Lower leg skin (tissue), 4 donors: ENCODE measurements around the gene NANOS3. TPM values are rescaled to one million over a fixed set of nuclear protein-coding genes. Genes with fewer than 3 reads are reported as not detected.
A peak's percentile ranks its signal among the peaks of the same experiment; 100 is the strongest.

Source experiments
- DNase-seq, 2 donors: peaks; one replicate each; pipeline ENCODE4 v3.0.0-alpha.2; 2019; ENCODE audit warnings: low spot score in 2 of 2
- H3K4me3 ChIP-seq: fragments of 200-600 bp; sonication (generic); 2 replicates; pipeline ENCODE4 v1.5.1; 2017; ENCODE audit warnings: mild to moderate bottlenecking, low read depth; ENCODE audit not compliant: poor library complexity, severe bottlenecking
- POLR2A ChIP-seq, 2 donors: fragments of 450-650 bp; IDR thresholded peaks; one replicate each; pipeline ENCODE4 v1.6.1; 2016 to 2017; ENCODE audit warnings: antibody characterized with exemption in 2 of 2, mild to moderate bottlenecking in 1 of 2, moderate library complexity in 1 of 2
- WGBS, 2 donors: methylation state at CpG; one replicate each; pipeline ENCODE4 v1.1.5; 2018; 5-methylcytosine and 5-hydroxymethylcytosine counted together
- intact Hi-C: fragments of 100-400 bp; cut with DNase I; formaldehyde crosslinking; loops from one replicate; pipeline ENCODE4 v1.15.0; 2023; ENCODE audit warnings: low total_unique reads
- total RNA-seq, 4 donors: library from RNA; depleted of rRNA; stranded (reverse); fragments of >200 nt; gene quantifications; one replicate each; pipeline ENCODE4 v1.1.0, GENCODE V29; 2016
- TF ChIP-seq, protein P1 (sequence below), 3 donors: fragments of 450-650 bp; IDR thresholded peaks; one replicate each; pipeline ENCODE4 v1.5.1; 2016; ENCODE audit warnings: antibody characterized with exemption in 3 of 3, mild to moderate bottlenecking in 3 of 3, moderate library complexity in 2 of 3

NANOS3 gene
- total RNA-seq, 4 donors from 2014 or later: not detected

DNA sequence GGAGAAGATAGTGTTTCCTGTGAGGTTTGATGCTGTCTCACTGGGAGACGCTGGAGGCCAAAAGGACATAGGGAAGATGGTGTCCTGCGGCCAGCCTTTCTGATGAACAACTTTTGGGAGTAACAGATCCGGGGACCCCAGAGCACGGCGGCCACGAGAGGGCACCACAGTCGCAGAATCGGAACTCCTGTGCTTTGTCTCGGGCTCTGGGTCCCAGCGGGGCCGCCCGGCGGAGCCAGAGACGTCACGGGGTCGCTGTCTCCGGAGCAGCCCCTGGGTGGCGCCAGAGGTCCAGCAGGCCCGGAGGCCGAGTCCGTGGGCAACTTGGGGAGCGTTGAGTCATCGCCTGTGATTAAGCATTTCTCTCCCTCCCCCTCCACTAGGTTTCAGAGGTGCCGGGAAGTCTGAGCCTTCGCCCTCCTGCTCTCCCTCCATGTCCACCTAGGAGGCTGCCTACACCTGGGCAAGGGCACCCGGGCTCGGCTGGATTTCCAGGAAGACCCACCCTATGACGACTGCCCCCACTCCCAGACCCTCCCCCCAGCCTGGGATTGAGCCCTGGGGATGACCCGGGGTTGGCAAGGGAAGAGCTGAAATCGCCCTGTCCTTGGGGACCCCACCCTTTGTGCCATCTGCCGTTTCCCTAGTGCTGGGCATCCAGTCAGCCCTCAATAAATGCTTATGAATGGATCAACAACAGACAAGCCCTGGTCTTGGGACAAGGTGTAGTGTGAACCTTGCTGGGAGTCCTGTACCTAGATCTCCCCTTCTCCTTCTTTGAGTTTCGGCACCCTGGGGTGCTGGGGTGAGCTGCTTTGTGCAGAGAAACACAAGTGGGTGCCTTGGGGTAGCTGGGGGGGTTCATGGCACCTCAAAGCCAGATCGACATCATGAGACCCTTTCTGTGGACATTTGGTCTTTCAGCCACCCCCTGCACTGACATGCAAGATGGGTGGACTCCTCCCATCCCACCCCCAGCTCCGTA is 3.4 kb downstream of the NANOS3 start:
- no peak overlapping the region for H3K4me3 ChIP-seq
- TF ChIP-seq, protein P1, sequence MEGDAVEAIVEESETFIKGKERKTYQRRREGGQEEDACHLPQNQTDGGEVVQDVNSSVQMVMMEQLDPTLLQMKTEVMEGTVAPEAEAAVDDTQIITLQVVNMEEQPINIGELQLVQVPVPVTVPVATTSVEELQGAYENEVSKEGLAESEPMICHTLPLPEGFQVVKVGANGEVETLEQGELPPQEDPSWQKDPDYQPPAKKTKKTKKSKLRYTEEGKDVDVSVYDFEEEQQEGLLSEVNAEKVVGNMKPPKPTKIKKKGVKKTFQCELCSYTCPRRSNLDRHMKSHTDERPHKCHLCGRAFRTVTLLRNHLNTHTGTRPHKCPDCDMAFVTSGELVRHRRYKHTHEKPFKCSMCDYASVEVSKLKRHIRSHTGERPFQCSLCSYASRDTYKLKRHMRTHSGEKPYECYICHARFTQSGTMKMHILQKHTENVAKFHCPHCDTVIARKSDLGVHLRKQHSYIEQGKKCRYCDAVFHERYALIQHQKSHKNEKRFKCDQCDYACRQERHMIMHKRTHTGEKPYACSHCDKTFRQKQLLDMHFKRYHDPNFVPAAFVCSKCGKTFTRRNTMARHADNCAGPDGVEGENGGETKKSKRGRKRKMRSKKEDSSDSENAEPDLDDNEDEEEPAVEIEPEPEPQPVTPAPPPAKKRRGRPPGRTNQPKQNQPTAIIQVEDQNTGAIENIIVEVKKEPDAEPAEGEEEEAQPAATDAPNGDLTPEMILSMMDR (IDR thresholded peaks at IDR 0.05): peak in 2 of 3 donors; percentile 28 to 98
- TF ChIP-seq POLR2A (IDR thresholded peaks at IDR 0.05): no peak
- intact Hi-C loops: no loop called here
- peak; percentile 97 to 100 for DNase-seq
- 7 to 14% methylated on average over 21 to 32 of the region's 34 CpGs for WGBS, 2 donors

DNA sequence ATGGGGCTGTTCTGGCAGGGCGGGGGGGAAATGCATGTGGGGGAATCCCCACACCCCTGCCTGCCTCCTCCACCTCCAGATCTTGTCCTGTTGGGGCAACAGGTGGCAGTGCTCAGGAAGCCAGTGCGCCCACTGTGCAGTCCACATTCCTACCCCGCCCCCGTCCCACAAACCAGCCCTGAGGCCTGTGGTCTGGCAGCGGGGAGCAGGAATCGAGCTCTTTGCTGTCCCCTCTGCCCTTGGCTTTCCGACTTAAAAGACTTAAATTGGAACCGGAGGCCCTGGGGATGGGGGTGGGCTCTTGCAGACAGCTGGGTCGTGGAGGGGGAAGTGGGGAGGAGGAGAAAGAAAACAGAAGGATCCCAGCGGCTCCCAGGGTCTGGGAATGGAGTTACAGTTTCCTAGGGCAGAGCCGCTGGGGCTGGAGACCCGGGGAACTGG is 4.3 kb downstream of the NANOS3 start:
- WGBS, 2 donors: 52 to 59% methylated on average over 12 of the region's 12 CpGs
- DNase-seq: no peak
- H3K4me3 ChIP-seq: no peak overlapping the region
- TF ChIP-seq, protein P1 (IDR thresholded peaks at IDR 0.05): no peak
- no peak for TF ChIP-seq POLR2A (IDR thresholded peaks at IDR 0.05)
- intact Hi-C loops: no loop called here

DNA sequence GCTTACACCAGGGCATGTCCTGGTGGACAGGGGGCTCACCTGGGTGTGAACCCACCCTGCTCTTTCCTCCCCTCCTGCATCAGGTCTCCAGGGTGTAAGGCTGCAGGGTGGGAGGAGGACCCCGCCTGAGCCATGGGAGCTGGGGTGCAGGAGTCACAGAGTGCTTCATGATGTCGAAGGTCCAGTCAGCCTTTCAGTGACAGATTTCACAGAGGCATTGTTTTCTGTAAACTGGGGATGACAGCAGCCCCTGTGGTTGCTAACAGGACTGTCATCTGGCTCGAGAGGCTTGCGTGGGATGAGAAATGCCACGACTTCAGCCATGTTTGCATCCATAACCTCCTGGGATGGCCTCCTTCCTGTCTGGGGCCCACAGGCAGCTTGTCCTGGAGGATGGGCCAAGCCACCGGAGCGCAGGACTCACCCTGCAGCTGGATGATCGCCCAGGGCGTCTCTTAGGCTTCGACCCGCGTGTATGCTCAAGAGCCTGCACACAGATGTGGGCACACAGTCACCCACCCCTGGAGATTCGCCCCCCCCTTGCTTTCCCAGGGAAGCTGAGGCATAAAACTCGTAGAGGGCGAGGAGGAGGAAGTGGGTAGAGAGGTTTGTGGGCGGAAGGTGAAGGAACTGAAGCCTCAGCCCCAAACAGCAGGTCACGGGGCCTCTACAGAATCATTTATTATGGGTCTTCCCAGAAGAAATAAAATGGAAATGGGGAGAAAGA is 4.9 kb downstream of the NANOS3 start:
- 50 to 52% methylated on average over 17 of the region's 17 CpGs for WGBS, 2 donors
- no peak overlapping the region for H3K4me3 ChIP-seq
- TF ChIP-seq POLR2A (IDR thresholded peaks at IDR 0.05): no peak
- TF ChIP-seq, protein P1 (IDR thresholded peaks at IDR 0.05): no peak
- intact Hi-C loops: loop anchor here (2.0 kb wide), 1 partner anchor 191 kb away; the partner anchor contains the start of gene MISP3
- DNase-seq: no peak

DNA sequence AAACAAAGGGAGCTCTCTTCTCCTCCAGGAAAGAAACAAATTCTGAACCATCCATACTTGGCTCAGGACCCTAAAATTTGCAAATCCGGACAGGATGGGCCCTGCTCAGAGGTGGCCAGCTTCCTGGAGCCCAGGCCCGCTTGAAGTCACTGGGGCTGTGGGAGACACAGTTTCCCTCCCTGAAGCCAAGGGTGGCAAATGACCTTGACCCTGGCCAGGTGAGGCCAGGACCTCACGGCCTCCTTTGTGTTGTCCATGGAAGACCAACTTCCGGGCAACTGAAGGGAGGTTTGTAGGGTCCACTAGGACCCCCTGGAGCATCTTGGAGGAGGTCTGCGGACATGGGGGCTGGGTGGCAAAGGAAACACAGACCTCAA is 5.5 kb downstream of the NANOS3 start:
- H3K4me3 ChIP-seq: no peak overlapping the region
- intact Hi-C loops: loop anchor here (2.0 kb wide), 1 partner anchor 190 kb away; the partner anchor contains the start of gene MISP3
- TF ChIP-seq, protein P1 (IDR thresholded peaks at IDR 0.05): no peak
- TF ChIP-seq POLR2A (IDR thresholded peaks at IDR 0.05): no peak
- 72 to 88% methylated on average over 4 to 5 of the region's 5 CpGs for WGBS, 2 donors
- DNase-seq: no peak

DNA sequence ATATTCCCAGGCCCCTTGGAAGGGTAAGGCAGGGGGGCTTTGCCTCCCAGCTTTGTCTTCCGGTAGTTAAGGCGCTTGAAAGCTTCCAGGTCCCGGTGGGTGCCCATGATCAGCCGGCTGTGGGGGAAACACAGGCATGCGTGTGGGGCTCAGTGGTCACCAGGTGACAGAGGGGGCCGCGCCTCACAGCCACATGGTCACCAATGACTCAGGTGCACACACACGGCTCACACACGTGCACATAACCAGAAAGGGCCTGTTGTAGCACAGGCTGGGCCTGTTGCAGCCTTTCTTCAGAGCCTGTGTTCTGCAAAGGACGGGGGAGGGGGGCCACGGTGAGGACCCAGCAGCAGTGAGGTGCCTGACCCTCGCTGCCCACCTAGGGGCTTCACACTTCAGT is 5.9 kb downstream of the NANOS3 start:
- no peak overlapping the region for H3K4me3 ChIP-seq
- WGBS, 2 donors: 75 to 100% methylated on average over 2 to 11 of the region's 12 CpGs
- TF ChIP-seq, protein P1 (IDR thresholded peaks at IDR 0.05): no peak
- TF ChIP-seq POLR2A (IDR thresholded peaks at IDR 0.05): no peak
- intact Hi-C loops: loop anchor here (2.0 kb wide), 1 partner anchor 190 kb away; the partner anchor contains the start of gene MISP3
- no peak for DNase-seq
